Erythroblast (primary cell): ENCODE results near the gene AREG.

Experiments used
- GATA1 ChIP-seq: IDR thresholded peaks from 2 replicates; pipeline ENCODE4 v1.6.1; 2011; ENCODE audit warnings: low read depth, mild to moderate bottlenecking, control low read depth, low read length, moderate library complexity
- POLR2A ChIP-seq: IDR thresholded peaks from 2 replicates; pipeline ENCODE4 v1.6.1; 2011; ENCODE audit warnings: mild to moderate bottlenecking, low read length

DNA sequence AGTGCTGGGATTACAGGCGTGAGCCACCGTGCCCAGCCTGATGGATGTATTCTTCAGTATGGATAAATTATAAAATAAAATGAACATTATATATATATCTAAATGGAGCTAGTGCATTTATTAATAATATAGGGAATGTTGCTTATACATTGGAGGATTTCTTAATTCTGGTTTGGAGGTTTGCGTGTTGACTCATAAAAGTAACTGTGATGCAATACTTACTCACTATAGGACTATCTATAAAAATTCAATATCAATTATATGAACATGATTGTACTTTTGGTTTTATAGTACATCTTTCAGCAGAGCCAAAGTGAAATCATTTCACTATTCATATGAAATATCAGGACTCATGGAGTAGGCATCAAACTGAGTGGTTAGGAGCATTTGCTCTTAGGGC, 3.2 kb upstream of the AREG start:
- TF ChIP-seq POLR2A (no peak), GATA1 (no peak)
